ENCODE measurements around the gene PADI3. TPM values are rescaled to one million over a fixed set of nuclear protein-coding genes. Genes with fewer than 3 reads are reported as not detected.

Gene PADI3
- total and polyA plus RNA-seq, 9 of the 15 experiments (the other 6 are each of a cell fraction or from before 2014, with no cell fraction given), result not detected

GRCh38 chr1:17297991-17298390 is 49.1 kb downstream of the PADI3 start:
- H3K9ac ChIP-seq (ENCODE audit: insufficient read depth in 1 of 2, low read depth in 2 of 2, low read length in 2 of 2), result no peak overlapping the region
- peaks cover 3 to 24% of the 10 kb centered on the region in 2 experiments; a peak in 3 of 5 replicates for H3K27me3 ChIP-seq (ENCODE audit: control insufficient read depth in 2 of 2, insufficient read depth in 2 of 2, low read length in 2 of 2)
- H3K9me3 ChIP-seq (replicated peaks; ENCODE audit: control insufficient read depth, insufficient read depth, low read depth, low read length), result 0 out of 2 replicates have a peak, but pooled peaks cover 3% of the 10 kb centered on the region
- no peaks in the 10 kb centered on the region for H3K79me2 ChIP-seq (ENCODE audit: control insufficient read depth, insufficient read depth, low read length)
- ATAC-seq, result no peak
- in situ Hi-C loops (cut with MboI) (no loop called here), intact Hi-C loops (cut with micrococcal nuclease) (no loop called here)
- no peak for DNase-seq (ENCODE audit: extremely low read depth in 1 of 4, low spot score in 3 of 4)
- no peak overlapping the region for H3K4me3 ChIP-seq
- H3K27ac ChIP-seq (ENCODE audit: extremely low read depth, low read depth, low read length), result no peak overlapping the region
- no TSS peak for BruUV-seq (replicated peaks)
- ChIA-PET CTCF (ENCODE audit: low intra/inter-chr PET ratio) (no interaction called here), POLR2A (no interaction called here)
- H2AFZ ChIP-seq (ENCODE audit: low read depth, low read length), result no peak overlapping the region
- H3K4me1 ChIP-seq (replicated peaks in 1 of 2; ENCODE audit: control insufficient read depth in 2 of 2, insufficient read depth in 2 of 2, low read length in 2 of 2), result no peaks in the 10 kb centered on the region
- WGBS (ENCODE audit: insufficient coverage, low coverage, missing lambda C conversion rate), result 3% methylated on average over 7 of the region's 7 CpGs
- H3K36me3 ChIP-seq (ENCODE audit: control insufficient read depth, insufficient read depth, low read length), result no peaks in the 10 kb centered on the region
- H3K4me2 ChIP-seq (ENCODE audit: insufficient read depth, low read length), result no peak overlapping the region
- no peaks in the 10 kb centered on the region for H4K20me1 ChIP-seq (replicated peaks; ENCODE audit: control insufficient read depth, insufficient read depth, low read length)
- no peak for FAIRE-seq
- H3K9me1 ChIP-seq (ENCODE audit: control insufficient read depth, insufficient read depth, low read length), result no peaks in the 10 kb centered on the region
- TF ChIP-seq SRSF1 (IDR thresholded peaks at IDR 0.05; ENCODE audit: low read depth, low read length), result no peak
- TF ChIP-seq ZNF263 (CRISPR knock-in tag; IDR thresholded peaks at IDR 0.05; ENCODE audit: borderline replicate concordance), result no peak
- no peak for TF ChIP-seq ZNF699 (CRISPR knock-in tag; IDR thresholded peaks at IDR 0.05; ENCODE audit: insufficient replicate concordance)
- TF ChIP-seq PREB (CRISPR knock-in tag; IDR thresholded peaks at IDR 0.05), result no peak
- TF ChIP-seq BCL6 (CRISPR knock-in tag; IDR thresholded peaks at IDR 0.05), result no peak
- TF ChIP-seq SIX5 (IDR thresholded peaks at IDR 0.05; ENCODE audit: borderline replicate concordance in 1 of 2, insufficient read depth in 1 of 2, low read depth in 1 of 2, low read length in 2 of 2), result no peak
- TF ChIP-seq SPI1 (IDR thresholded peaks at IDR 0.05; ENCODE audit: borderline replicate concordance, low read depth, low read length), result no peak
- TF ChIP-seq, protein P1, sequence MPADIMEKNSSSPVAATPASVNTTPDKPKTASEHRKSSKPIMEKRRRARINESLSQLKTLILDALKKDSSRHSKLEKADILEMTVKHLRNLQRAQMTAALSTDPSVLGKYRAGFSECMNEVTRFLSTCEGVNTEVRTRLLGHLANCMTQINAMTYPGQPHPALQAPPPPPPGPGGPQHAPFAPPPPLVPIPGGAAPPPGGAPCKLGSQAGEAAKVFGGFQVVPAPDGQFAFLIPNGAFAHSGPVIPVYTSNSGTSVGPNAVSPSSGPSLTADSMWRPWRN (IDR thresholded peaks at IDR 0.05; ENCODE audit: low read depth), result no peak
